ENCODE results near the gene ARHGAP23.
"Not testable (repeated sequence)": the region's sequence is repeated elsewhere in the genome, so short reads cannot be mapped to it uniquely, and the experiment has no call there.

The ARHGAP23 gene

GRCh38 chr17:38482700-38483043 is 54.4 kb downstream of the ARHGAP23 start:
- not testable (repeated sequence) for H3K27me3 ChIP-seq (ENCODE audit: low read depth, low read length); H3K4me3 ChIP-seq (ENCODE audit: low read depth in 1 of 2, low read length in 2 of 2); H3K9me3 ChIP-seq (ENCODE audit: control insufficient read depth in 1 of 2, low read length in 2 of 2); H3K27ac ChIP-seq (ENCODE audit: low read length)
- Histone ChIP-seq H3K4me1 (ENCODE audit: control insufficient read depth in 1 of 2, insufficient read depth in 2 of 2, low read length in 2 of 2) (peaks cover 0 to 27% of the 10 kb centered on the region in 2 donors), H3K36me3 (ENCODE audit: control insufficient read depth in 1 of 2, insufficient read depth in 2 of 2, low read length in 2 of 2) (peaks cover 0 to 34% of the 10 kb centered on the region in 2 donors)

GRCh38 chr17:38484242-38485145 is 56.2 kb downstream of the ARHGAP23 start:
- peaks cover 0 to 24% of the 10 kb centered on the region in 2 donors for H3K36me3 ChIP-seq (ENCODE audit: control insufficient read depth in 1 of 2, insufficient read depth in 2 of 2, low read length in 2 of 2)
- not testable (repeated sequence) for H3K9me3 ChIP-seq (ENCODE audit: control insufficient read depth in 1 of 2, low read length in 2 of 2); H3K4me3 ChIP-seq (ENCODE audit: low read depth in 1 of 2, low read length in 2 of 2); H3K27me3 ChIP-seq (ENCODE audit: low read depth, low read length); H3K27ac ChIP-seq (ENCODE audit: low read length)
- H3K4me1 ChIP-seq (ENCODE audit: control insufficient read depth in 1 of 2, insufficient read depth in 2 of 2, low read length in 2 of 2), result peaks cover 0 to 27% of the 10 kb centered on the region in 2 donors

GRCh38 chr17:38485146-38485468 is 56.8 kb downstream of the ARHGAP23 start:
- no peak overlapping the region for H3K27ac ChIP-seq (ENCODE audit: low read length)
- H3K4me3 ChIP-seq (ENCODE audit: low read depth in 1 of 2, low read length in 2 of 2), result no peak overlapping the region
- no peaks in the 10 kb centered on the region for H3K27me3 ChIP-seq (ENCODE audit: low read depth, low read length)
- H3K36me3 ChIP-seq (ENCODE audit: control insufficient read depth in 1 of 2, insufficient read depth in 2 of 2, low read length in 2 of 2), result peaks cover 2 to 26% of the 10 kb centered on the region in 2 donors
- no peaks in the 10 kb centered on the region for H3K9me3 ChIP-seq (ENCODE audit: control insufficient read depth in 1 of 2, low read length in 2 of 2)
- peaks cover 0 to 27% of the 10 kb centered on the region in 2 donors for H3K4me1 ChIP-seq (ENCODE audit: control insufficient read depth in 1 of 2, insufficient read depth in 2 of 2, low read length in 2 of 2)

GRCh38 chr17:38485681-38486298 is 57.5 kb downstream of the ARHGAP23 start:
- peaks cover 0 to 27% of the 10 kb centered on the region in 2 donors for H3K4me1 ChIP-seq (ENCODE audit: control insufficient read depth in 1 of 2, insufficient read depth in 2 of 2, low read length in 2 of 2)
- not testable (repeated sequence) for H3K4me3 ChIP-seq (ENCODE audit: low read depth in 1 of 2, low read length in 2 of 2); H3K9me3 ChIP-seq (ENCODE audit: control insufficient read depth in 1 of 2, low read length in 2 of 2); H3K27me3 ChIP-seq (ENCODE audit: low read depth, low read length); H3K27ac ChIP-seq (ENCODE audit: low read length)
- H3K36me3 ChIP-seq (ENCODE audit: control insufficient read depth in 1 of 2, insufficient read depth in 2 of 2, low read length in 2 of 2), result peaks cover 3 to 32% of the 10 kb centered on the region in 2 donors

- not testable (repeated sequence) for H3K4me3 ChIP-seq (ENCODE audit: low read depth in 1 of 2, low read length in 2 of 2); H3K9me3 ChIP-seq (ENCODE audit: control insufficient read depth in 1 of 2, low read length in 2 of 2); H3K27me3 ChIP-seq (ENCODE audit: low read depth, low read length); H3K27ac ChIP-seq (ENCODE audit: low read length)
- Histone ChIP-seq H3K4me1 (ENCODE audit: control insufficient read depth in 1 of 2, insufficient read depth in 2 of 2, low read length in 2 of 2) (peaks cover 0 to 17% of the 10 kb centered on the region in 2 donors), H3K36me3 (ENCODE audit: control insufficient read depth in 1 of 2, insufficient read depth in 2 of 2, low read length in 2 of 2) (peaks cover 3 to 56% of the 10 kb centered on the region in 2 donors)
These were observed 61.5 kb downstream of the ARHGAP23 start for GRCh38 chr17:38489774-38490173.

GRCh38 chr17:38491346-38492066 is 63.2 kb downstream of the ARHGAP23 start:
- H3K4me1 ChIP-seq (ENCODE audit: control insufficient read depth in 1 of 2, insufficient read depth in 2 of 2, low read length in 2 of 2); H3K9me3 ChIP-seq (ENCODE audit: control insufficient read depth in 1 of 2, low read length in 2 of 2); H3K27me3 ChIP-seq (ENCODE audit: low read depth, low read length); H3K27ac ChIP-seq (ENCODE audit: low read length); H3K4me3 ChIP-seq (ENCODE audit: low read depth in 1 of 2, low read length in 2 of 2): not testable (repeated sequence)
- H3K36me3 ChIP-seq (ENCODE audit: control insufficient read depth in 1 of 2, insufficient read depth in 2 of 2, low read length in 2 of 2), result peaks cover 3 to 50% of the 10 kb centered on the region in 2 donors

GRCh38 chr17:38492067-38493040 is 64.1 kb downstream of the ARHGAP23 start:
- H3K4me3 ChIP-seq (ENCODE audit: low read depth in 1 of 2, low read length in 2 of 2); H3K27me3 ChIP-seq (ENCODE audit: low read depth, low read length); H3K9me3 ChIP-seq (ENCODE audit: control insufficient read depth in 1 of 2, low read length in 2 of 2); H3K27ac ChIP-seq (ENCODE audit: low read length); H3K4me1 ChIP-seq (ENCODE audit: control insufficient read depth in 1 of 2, insufficient read depth in 2 of 2, low read length in 2 of 2): not testable (repeated sequence)
- peaks cover 3 to 51% of the 10 kb centered on the region in 2 donors for H3K36me3 ChIP-seq (ENCODE audit: control insufficient read depth in 1 of 2, insufficient read depth in 2 of 2, low read length in 2 of 2)

GRCh38 chr17:38494152-38494551 is 65.9 kb downstream of the ARHGAP23 start:
- H3K4me1 ChIP-seq (ENCODE audit: control insufficient read depth in 1 of 2, insufficient read depth in 2 of 2, low read length in 2 of 2); H3K4me3 ChIP-seq (ENCODE audit: low read depth in 1 of 2, low read length in 2 of 2); H3K27me3 ChIP-seq (ENCODE audit: low read depth, low read length); H3K9me3 ChIP-seq (ENCODE audit: control insufficient read depth in 1 of 2, low read length in 2 of 2); H3K27ac ChIP-seq (ENCODE audit: low read length): not testable (repeated sequence)
- peaks cover 3 to 66% of the 10 kb centered on the region in 2 donors for H3K36me3 ChIP-seq (ENCODE audit: control insufficient read depth in 1 of 2, insufficient read depth in 2 of 2, low read length in 2 of 2)

- H3K9me3 ChIP-seq (ENCODE audit: control insufficient read depth in 1 of 2, low read length in 2 of 2); H3K4me3 ChIP-seq (ENCODE audit: low read depth in 1 of 2, low read length in 2 of 2); H3K27ac ChIP-seq (ENCODE audit: low read length); H3K27me3 ChIP-seq (ENCODE audit: low read depth, low read length); H3K4me1 ChIP-seq (ENCODE audit: control insufficient read depth in 1 of 2, insufficient read depth in 2 of 2, low read length in 2 of 2): not testable (repeated sequence)
- H3K36me3 ChIP-seq (ENCODE audit: control insufficient read depth in 1 of 2, insufficient read depth in 2 of 2, low read length in 2 of 2), result peaks cover 0 to 46% of the 10 kb centered on the region in 2 donors
These were observed 69.4 kb downstream of the ARHGAP23 start for GRCh38 chr17:38497656-38498055.

- H3K4me3 ChIP-seq (ENCODE audit: low read depth in 1 of 2, low read length in 2 of 2), result no peak overlapping the region
- no peaks in the 10 kb centered on the region for H3K27me3 ChIP-seq (ENCODE audit: low read depth, low read length)
- H3K9me3 ChIP-seq (ENCODE audit: control insufficient read depth in 1 of 2, low read length in 2 of 2), result no peaks in the 10 kb centered on the region
- peaks cover 0 to 47% of the 10 kb centered on the region in 2 donors for H3K36me3 ChIP-seq (ENCODE audit: control insufficient read depth in 1 of 2, insufficient read depth in 2 of 2, low read length in 2 of 2)
- H3K27ac ChIP-seq (ENCODE audit: low read length), result no peak overlapping the region
- no peaks in the 10 kb centered on the region for H3K4me1 ChIP-seq (ENCODE audit: control insufficient read depth in 1 of 2, insufficient read depth in 2 of 2, low read length in 2 of 2)
These were observed 70.1 kb downstream of the ARHGAP23 start for GRCh38 chr17:38498353-38498752.
